Mononuclear cell (primary cell): Measurements from ENCODE around the gene SH3RF3. TPM values are rescaled to one million over a fixed set of nuclear protein-coding genes. Genes with fewer than 3 reads are reported as not detected.

Experiments used
- H3K27me3 ChIP-seq: 2 replicates; pipeline ENCODE4 v1.6.0; 2011; ENCODE audit warnings: low read length, control low read depth; ENCODE audit not compliant: insufficient read depth
- H3K4me1 ChIP-seq: 2 replicates; pipeline ENCODE4 v1.5.1; 2011; ENCODE audit warnings: mild to moderate bottlenecking, low read length, control low read depth; ENCODE audit not compliant: insufficient read depth
- H3K4me3 ChIP-seq: 2 replicates; pipeline ENCODE4 v1.5.1; 2011; ENCODE audit warnings: mild to moderate bottlenecking, low read length, moderate library complexity
- H3K9me3 ChIP-seq: 2 replicates; pipeline ENCODE4 v1.5.1; 2011; ENCODE audit warnings: low read depth, mild to moderate bottlenecking, control low read depth, low read length
- total RNA-seq: library from RNA; depleted of rRNA; stranded (reverse); fragments of >200 nt; gene quantifications from one replicate; pipeline ENCODE4 v1.2.3, GENCODE V29; 2012

Gene SH3RF3
- total RNA-seq, 1 donor: 2.2 TPM

- H3K4me3 ChIP-seq: no peak overlapping the region
Measured at GRCh38 chr2:109521233-109522062, 392.4 kb downstream of the SH3RF3 start.

GRCh38 chr2:109522063-109522374 lies 393.0 kb downstream of the SH3RF3 start:
- Histone ChIP-seq H3K9me3 (no peaks in the 10 kb centered on the region), H3K4me3 (no peak overlapping the region), H3K4me1 (no peaks in the 10 kb centered on the region), H3K27me3 (no peaks in the 10 kb centered on the region)

More at GRCh38 chr2:109521233-109522062, 392.4 kb downstream of the SH3RF3 start:
- no peaks in the 10 kb centered on the region for H3K4me1 ChIP-seq
- no peaks in the 10 kb centered on the region for H3K9me3 ChIP-seq
- no peaks in the 10 kb centered on the region for H3K27me3 ChIP-seq

- Histone ChIP-seq H3K4me3 (no peak overlapping the region), H3K9me3 (no peaks in the 10 kb centered on the region), H3K27me3 (no peaks in the 10 kb centered on the region), H3K4me1 (no peaks in the 10 kb centered on the region)
Measured at GRCh38 chr2:109523121-109523520, 394.1 kb downstream of the SH3RF3 start.

- Histone ChIP-seq H3K4me1 (no peaks in the 10 kb centered on the region), H3K27me3 (no peaks in the 10 kb centered on the region), H3K9me3 (no peaks in the 10 kb centered on the region), H3K4me3 (no peak overlapping the region)
Measured at GRCh38 chr2:109523536-109524361, 394.7 kb downstream of the SH3RF3 start.

GRCh38 chr2:109525836-109526235 lies 396.8 kb downstream of the SH3RF3 start:
- H3K4me1 ChIP-seq: no peaks in the 10 kb centered on the region
- no peak overlapping the region for H3K4me3 ChIP-seq
- H3K9me3 ChIP-seq: no peaks in the 10 kb centered on the region
- H3K27me3 ChIP-seq: no peaks in the 10 kb centered on the region

- no peaks in the 10 kb centered on the region for H3K9me3 ChIP-seq
- H3K4me1 ChIP-seq: no peaks in the 10 kb centered on the region
- no peaks in the 10 kb centered on the region for H3K27me3 ChIP-seq
- no peak overlapping the region for H3K4me3 ChIP-seq
Measured at GRCh38 chr2:109526442-109526970, 397.5 kb downstream of the SH3RF3 start.

- H3K27me3 ChIP-seq: no peaks in the 10 kb centered on the region
- no peaks in the 10 kb centered on the region for H3K4me1 ChIP-seq
- H3K9me3 ChIP-seq: no peaks in the 10 kb centered on the region
- no peak overlapping the region for H3K4me3 ChIP-seq
Measured at GRCh38 chr2:109527079-109527478, 398.1 kb downstream of the SH3RF3 start.

- Histone ChIP-seq H3K4me3 (no peak overlapping the region), H3K27me3 (no peaks in the 10 kb centered on the region), H3K4me1 (no peaks in the 10 kb centered on the region), H3K9me3 (no peaks in the 10 kb centered on the region)
Measured at GRCh38 chr2:109527846-109528705, 399.1 kb downstream of the SH3RF3 start.

- H3K4me1 ChIP-seq: no peaks in the 10 kb centered on the region
- no peak overlapping the region for H3K4me3 ChIP-seq
- H3K27me3 ChIP-seq: no peaks in the 10 kb centered on the region
- no peaks in the 10 kb centered on the region for H3K9me3 ChIP-seq
Measured at GRCh38 chr2:109528811-109529501, 400.0 kb downstream of the SH3RF3 start.

- Histone ChIP-seq H3K4me1 (no peaks in the 10 kb centered on the region), H3K9me3 (no peaks in the 10 kb centered on the region), H3K4me3 (no peak overlapping the region), H3K27me3 (no peaks in the 10 kb centered on the region)
Measured at GRCh38 chr2:109529532-109530449, 400.8 kb downstream of the SH3RF3 start.

- Histone ChIP-seq H3K27me3 (no peaks in the 10 kb centered on the region), H3K4me3 (no peak overlapping the region), H3K4me1 (no peaks in the 10 kb centered on the region), H3K9me3 (no peaks in the 10 kb centered on the region)
Measured at GRCh38 chr2:109530712-109531111, 401.7 kb downstream of the SH3RF3 start.

GRCh38 chr2:109531221-109531620 lies 402.2 kb downstream of the SH3RF3 start:
- no peaks in the 10 kb centered on the region for H3K27me3 ChIP-seq
- no peaks in the 10 kb centered on the region for H3K9me3 ChIP-seq
- no peak overlapping the region for H3K4me3 ChIP-seq
- no peaks in the 10 kb centered on the region for H3K4me1 ChIP-seq

GRCh38 chr2:109531896-109532727 lies 403.1 kb downstream of the SH3RF3 start:
- no peaks in the 10 kb centered on the region for H3K27me3 ChIP-seq
- H3K9me3 ChIP-seq: no peaks in the 10 kb centered on the region
- H3K4me3 ChIP-seq: no peak overlapping the region
- H3K4me1 ChIP-seq: no peaks in the 10 kb centered on the region
